ENCODE measurements around the gene UPK1B. TPM values are rescaled to one million over a fixed set of nuclear protein-coding genes. Genes with fewer than 3 reads are reported as not detected.

Gene UPK1B
- polyA plus RNA-seq, 2 of the 4 experiments (the other 2 are of a cell fraction): 7.1 to 36.7 TPM

- TF ChIP-seq RAD21 (conservative IDR thresholded peaks at IDR 0.05 in 1 of 2, IDR thresholded peaks at IDR 0.05 in 1 of 2) (peak; percentile 40 to 54), TP53 (CRISPR knock-in tag; IDR thresholded peaks at IDR 0.05) (no peak), KDM1A (IDR thresholded peaks at IDR 0.05; ENCODE audit: low read depth) (no peak), CHD2 (IDR thresholded peaks at IDR 0.05; ENCODE audit: low read length, partially characterized antibody) (no peak), POLR2A (IDR thresholded peaks at IDR 0.05; ENCODE audit: low read length) (no peak), EHF (CRISPR knock-in tag; IDR thresholded peaks at IDR 0.05) (no peak), GATA3 (IDR thresholded peaks at IDR 0.05; ENCODE audit: borderline replicate concordance) (peak; percentile 98), CHD4 (IDR thresholded peaks at IDR 0.05; ENCODE audit: borderline replicate concordance) (no peak), EP300 (IDR thresholded peaks at IDR 0.05) (peak; percentile 86 to 91; a peak in 4 of 5 replicates), FOXS1 (CRISPR knock-in tag; IDR thresholded peaks at IDR 0.05) (no peak), ZSCAN20 (CRISPR knock-in tag; IDR thresholded peaks at IDR 0.05) (no peak), MAZ (IDR thresholded peaks at IDR 0.05; ENCODE audit: borderline replicate concordance, low read depth, low read length) (no peak), KDM5A (IDR thresholded peaks at IDR 0.05) (no peak), HOXB5 (CRISPR knock-in tag; IDR thresholded peaks at IDR 0.05) (peak; percentile 26; the same call in 1 of the 2 replicates), RFX5 (IDR thresholded peaks at IDR 0.05) (no peak), ZC3H11A (IDR thresholded peaks at IDR 0.05) (no peak), HES2 (IDR thresholded peaks at IDR 0.05) (no peak), CBX2 (IDR thresholded peaks at IDR 0.05; ENCODE audit: borderline replicate concordance, low read depth) (no peak), BHLHE40 (IDR thresholded peaks at IDR 0.05; ENCODE audit: low read depth, low read length) (no peak), NFE2L2 (conservative IDR thresholded peaks at IDR 0.05; ENCODE audit: low read length) (no peak), MAFK (IDR thresholded peaks at IDR 0.05; ENCODE audit: partially characterized antibody) (no peak), JUN (IDR thresholded peaks at IDR 0.05) (peak; percentile 93 to 96), MYC (IDR thresholded peaks at IDR 0.05; ENCODE audit: borderline replicate concordance, low read length) (0 out of 2 replicates have a peak, but pooled peaks have one; percentile 33), ZNF302 (CRISPR knock-in tag; IDR thresholded peaks at IDR 0.05) (no peak), NPAS2 (CRISPR knock-in tag; IDR thresholded peaks at IDR 0.05; ENCODE audit: borderline replicate concordance) (no peak), ATOH8 (CRISPR knock-in tag; IDR thresholded peaks at IDR 0.05; ENCODE audit: low read depth) (no peak), HOXB13 (CRISPR knock-in tag; IDR thresholded peaks at IDR 0.05; ENCODE audit: low read depth) (0 out of 2 replicates have a peak, but pooled peaks have one; percentile 19), BCL3 (IDR thresholded peaks at IDR 0.05) (peak; percentile 88; the same call in 2 of the 3 replicates)
- TF ChIP-seq, protein P1, sequence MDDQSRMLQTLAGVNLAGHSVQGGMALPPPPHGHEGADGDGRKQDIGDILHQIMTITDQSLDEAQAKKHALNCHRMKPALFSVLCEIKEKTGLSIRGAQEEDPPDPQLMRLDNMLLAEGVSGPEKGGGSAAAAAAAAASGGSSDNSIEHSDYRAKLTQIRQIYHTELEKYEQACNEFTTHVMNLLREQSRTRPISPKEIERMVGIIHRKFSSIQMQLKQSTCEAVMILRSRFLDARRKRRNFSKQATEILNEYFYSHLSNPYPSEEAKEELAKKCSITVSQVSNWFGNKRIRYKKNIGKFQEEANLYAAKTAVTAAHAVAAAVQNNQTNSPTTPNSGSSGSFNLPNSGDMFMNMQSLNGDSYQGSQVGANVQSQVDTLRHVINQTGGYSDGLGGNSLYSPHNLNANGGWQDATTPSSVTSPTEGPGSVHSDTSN (IDR thresholded peaks at IDR 0.05): peak; percentile 80; the same call in 1 of the 2 replicates
- TF ChIP-seq, protein P2, sequence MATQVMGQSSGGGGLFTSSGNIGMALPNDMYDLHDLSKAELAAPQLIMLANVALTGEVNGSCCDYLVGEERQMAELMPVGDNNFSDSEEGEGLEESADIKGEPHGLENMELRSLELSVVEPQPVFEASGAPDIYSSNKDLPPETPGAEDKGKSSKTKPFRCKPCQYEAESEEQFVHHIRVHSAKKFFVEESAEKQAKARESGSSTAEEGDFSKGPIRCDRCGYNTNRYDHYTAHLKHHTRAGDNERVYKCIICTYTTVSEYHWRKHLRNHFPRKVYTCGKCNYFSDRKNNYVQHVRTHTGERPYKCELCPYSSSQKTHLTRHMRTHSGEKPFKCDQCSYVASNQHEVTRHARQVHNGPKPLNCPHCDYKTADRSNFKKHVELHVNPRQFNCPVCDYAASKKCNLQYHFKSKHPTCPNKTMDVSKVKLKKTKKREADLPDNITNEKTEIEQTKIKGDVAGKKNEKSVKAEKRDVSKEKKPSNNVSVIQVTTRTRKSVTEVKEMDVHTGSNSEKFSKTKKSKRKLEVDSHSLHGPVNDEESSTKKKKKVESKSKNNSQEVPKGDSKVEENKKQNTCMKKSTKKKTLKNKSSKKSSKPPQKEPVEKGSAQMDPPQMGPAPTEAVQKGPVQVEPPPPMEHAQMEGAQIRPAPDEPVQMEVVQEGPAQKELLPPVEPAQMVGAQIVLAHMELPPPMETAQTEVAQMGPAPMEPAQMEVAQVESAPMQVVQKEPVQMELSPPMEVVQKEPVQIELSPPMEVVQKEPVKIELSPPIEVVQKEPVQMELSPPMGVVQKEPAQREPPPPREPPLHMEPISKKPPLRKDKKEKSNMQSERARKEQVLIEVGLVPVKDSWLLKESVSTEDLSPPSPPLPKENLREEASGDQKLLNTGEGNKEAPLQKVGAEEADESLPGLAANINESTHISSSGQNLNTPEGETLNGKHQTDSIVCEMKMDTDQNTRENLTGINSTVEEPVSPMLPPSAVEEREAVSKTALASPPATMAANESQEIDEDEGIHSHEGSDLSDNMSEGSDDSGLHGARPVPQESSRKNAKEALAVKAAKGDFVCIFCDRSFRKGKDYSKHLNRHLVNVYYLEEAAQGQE (IDR thresholded peaks at IDR 0.05): no peak
- TF ChIP-seq, protein P3, sequence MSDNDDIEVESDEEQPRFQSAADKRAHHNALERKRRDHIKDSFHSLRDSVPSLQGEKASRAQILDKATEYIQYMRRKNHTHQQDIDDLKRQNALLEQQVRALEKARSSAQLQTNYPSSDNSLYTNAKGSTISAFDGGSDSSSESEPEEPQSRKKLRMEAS (IDR thresholded peaks at IDR 0.05): peak; percentile 82
These were observed 11.6 kb downstream of the UPK1B start (continued) for GRCh38 chr3:119184796-119185570.
